Mesendoderm (in vitro differentiated cells): ENCODE results near the gene PPA2.
A peak's percentile ranks its signal among the peaks of the same experiment; 100 is the strongest.

Experiments used
- DNase-seq: peaks from one replicate; pipeline ENCODE4 v3.0.0; 2013
- H2AK5ac ChIP-seq: 2 replicates; pipeline ENCODE4 v1.6.1; 2013; ENCODE audit warnings: low read length, inconsistent platforms
- H2BK120ac ChIP-seq: 2 replicates; pipeline ENCODE4 v1.6.1; 2013; ENCODE audit warnings: low read depth, mild to moderate bottlenecking, low read length, moderate library complexity, mixed read lengths
- H2BK15ac ChIP-seq: replicated peaks from 2 replicates; pipeline ENCODE4 v1.6.1; 2013; ENCODE audit warnings: low read depth, mild to moderate bottlenecking, moderate library complexity
- H2BK5ac ChIP-seq: 2 replicates; pipeline ENCODE4 v1.6.1; 2013; ENCODE audit warnings: low read length, inconsistent platforms
- H3K18ac ChIP-seq: 2 replicates; pipeline ENCODE4 v1.6.1; 2013; ENCODE audit warnings: mild to moderate bottlenecking, low read length, mixed read lengths
- H3K23ac ChIP-seq: one replicate; pipeline ENCODE4 v1.6.1; 2013; ENCODE audit warnings: low read length
- H3K27ac ChIP-seq: 2 replicates; pipeline ENCODE4 v1.5.1; 2013; ENCODE audit warnings: low read depth, mild to moderate bottlenecking, inconsistent platforms, low read length, moderate library complexity
- H3K27me3 ChIP-seq: 2 replicates; pipeline ENCODE4 v1.6.1; 2013; ENCODE audit warnings: low read length, control low read depth, mild to moderate bottlenecking, inconsistent platforms; ENCODE audit not compliant: insufficient read depth, poor library complexity
- H3K36me3 ChIP-seq: 2 replicates; pipeline ENCODE4 v1.6.1; 2013; ENCODE audit warnings: low read length, inconsistent platforms; ENCODE audit not compliant: control insufficient read depth, insufficient read depth
- H3K4ac ChIP-seq: one replicate; pipeline ENCODE4 v1.6.1; 2013; ENCODE audit warnings: low read depth, mild to moderate bottlenecking, low read length, moderate library complexity
- H3K4me1 ChIP-seq: 2 replicates; pipeline ENCODE4 v1.6.1; 2013; ENCODE audit warnings: low read depth, low read length, inconsistent platforms; ENCODE audit not compliant: control insufficient read depth
- H3K4me2 ChIP-seq: 2 replicates; pipeline ENCODE4 v1.6.1; 2013; ENCODE audit warnings: low read length
- H3K4me3 ChIP-seq: 2 replicates; pipeline ENCODE4 v1.5.1; 2013; ENCODE audit warnings: mild to moderate bottlenecking, low read length
- H3K56ac ChIP-seq: one replicate; pipeline ENCODE4 v1.6.1; 2013; ENCODE audit warnings: low read length
- H3K79me1 ChIP-seq: 2 replicates; pipeline ENCODE4 v1.6.1; 2013; ENCODE audit warnings: low read length, inconsistent platforms
- H3K79me2 ChIP-seq: 2 replicates; pipeline ENCODE4 v1.6.1; 2013; ENCODE audit warnings: mild to moderate bottlenecking, low read length; ENCODE audit not compliant: control insufficient read depth, insufficient read depth
- H3K9ac ChIP-seq: 2 replicates; pipeline ENCODE4 v1.6.1; 2013; ENCODE audit warnings: low read length, inconsistent platforms
- H4K5ac ChIP-seq: one replicate; pipeline ENCODE4 v1.6.1; 2013; ENCODE audit warnings: low read length
- H4K8ac ChIP-seq: one replicate; pipeline ENCODE4 v1.6.1; 2013; ENCODE audit warnings: low read depth, mild to moderate bottlenecking, control low read depth, low read length, moderate library complexity
- WGBS: extraction: QIAGEN DNeasy Blood & Tissue Kit; methylation state at CpG from one replicate; pipeline ENCODE4 v1.1.7; 2013; ENCODE audit warnings: low lambda C conversion rate, missing lambda C conversion rate; ENCODE audit not compliant: insufficient coverage; ENCODE audit errors: extremely low coverage; 5-methylcytosine and 5-hydroxymethylcytosine counted together

The PPA2 gene

DNA sequence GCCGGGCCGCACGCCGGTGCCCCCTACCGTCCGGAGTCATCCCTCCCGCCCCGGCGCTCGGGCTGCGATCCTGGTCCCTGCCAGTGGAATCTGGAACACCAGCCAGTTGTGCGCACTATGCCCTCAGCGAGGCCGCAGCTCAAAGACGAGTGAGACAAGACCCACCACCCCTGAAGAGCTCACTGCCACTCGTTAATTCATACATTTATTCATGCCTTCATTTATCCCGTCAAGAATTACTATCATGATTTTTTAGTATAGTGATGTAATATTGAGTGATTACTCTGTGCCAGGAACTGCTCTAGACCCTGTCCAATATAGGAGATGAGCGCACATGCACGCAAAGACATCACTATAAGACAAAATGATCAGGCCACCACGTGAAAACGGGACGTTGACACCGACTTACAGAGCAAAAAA, 247 bp upstream of the PPA2 start:
- H3K27me3 ChIP-seq: no peaks in the 10 kb centered on the region
- no peak overlapping the region for H4K8ac ChIP-seq
- no peak overlapping the region for H3K9ac ChIP-seq
- no peak overlapping the region for H3K23ac ChIP-seq
- H2BK5ac ChIP-seq: no peak overlapping the region
- peaks cover 6% of the 10 kb centered on the region for H3K79me1 ChIP-seq
- H2BK120ac ChIP-seq: no peak overlapping the region
- no peak overlapping the region for H3K4me3 ChIP-seq
- no CpG with 5 or more reads among the region's 23 CpGs for WGBS
- H3K56ac ChIP-seq: no peak overlapping the region
- no peak overlapping the region for H3K4ac ChIP-seq
- no peak for DNase-seq
- H3K27ac ChIP-seq: no peak overlapping the region
- H3K4me1 ChIP-seq: no peaks in the 10 kb centered on the region
- no peak overlapping the region for H2BK15ac ChIP-seq
- H3K36me3 ChIP-seq: no peaks in the 10 kb centered on the region
- H3K18ac ChIP-seq: no peak overlapping the region
- H3K79me2 ChIP-seq: peaks cover 9% of the 10 kb centered on the region
- no peak overlapping the region for H2AK5ac ChIP-seq
- no peak overlapping the region for H4K5ac ChIP-seq
- no peak overlapping the region for H3K4me2 ChIP-seq

DNA sequence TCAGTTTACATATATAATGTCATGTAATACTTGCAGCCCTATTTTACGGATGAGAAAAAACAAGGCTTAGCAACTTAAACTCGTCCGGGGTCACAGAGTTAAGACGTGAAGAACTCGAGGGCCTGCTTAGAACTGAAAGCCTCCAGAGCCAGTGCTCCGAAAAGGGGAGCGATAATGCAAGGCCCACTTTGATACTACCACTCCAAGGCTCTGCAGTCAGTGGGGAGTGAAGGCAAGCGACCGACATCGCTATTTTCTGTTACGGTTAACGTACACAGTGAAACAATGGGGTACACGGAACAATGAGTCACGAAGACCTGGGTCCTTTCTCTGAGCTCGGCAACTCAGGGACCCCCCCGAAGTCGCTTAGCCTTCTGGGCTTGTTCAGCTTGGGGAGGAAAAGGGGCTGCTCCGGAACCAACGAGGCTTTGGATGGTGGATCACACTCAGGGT, 965 bp downstream of the PPA2 start:
- Histone ChIP-seq H3K4me3 (peak overlapping the region; percentile 75), H3K4me1 (no peaks in the 10 kb centered on the region), H3K56ac (peak overlapping the region; percentile 94), H4K5ac (no peak overlapping the region), H2BK5ac (no peak overlapping the region), H3K9ac (peak overlapping the region; percentile 88), H3K79me1 (peaks cover 10% of the 10 kb centered on the region), H3K4me2 (peak overlapping the region; percentile 92), H3K4ac (peak overlapping the region; percentile 24), H3K27ac (peak overlapping the region; percentile 13), H3K23ac (peak overlapping the region; percentile 35), H3K18ac (no peak overlapping the region), H2BK120ac (no peak overlapping the region), H2AK5ac (no peak overlapping the region), H3K79me2 (peaks cover 14% of the 10 kb centered on the region), H3K27me3 (no peaks in the 10 kb centered on the region), H2BK15ac (no peak overlapping the region), H3K36me3 (no peaks in the 10 kb centered on the region), H4K8ac (no peak overlapping the region)
- no CpG with 5 or more reads among the region's 19 CpGs for WGBS
- no peak for DNase-seq

DNA sequence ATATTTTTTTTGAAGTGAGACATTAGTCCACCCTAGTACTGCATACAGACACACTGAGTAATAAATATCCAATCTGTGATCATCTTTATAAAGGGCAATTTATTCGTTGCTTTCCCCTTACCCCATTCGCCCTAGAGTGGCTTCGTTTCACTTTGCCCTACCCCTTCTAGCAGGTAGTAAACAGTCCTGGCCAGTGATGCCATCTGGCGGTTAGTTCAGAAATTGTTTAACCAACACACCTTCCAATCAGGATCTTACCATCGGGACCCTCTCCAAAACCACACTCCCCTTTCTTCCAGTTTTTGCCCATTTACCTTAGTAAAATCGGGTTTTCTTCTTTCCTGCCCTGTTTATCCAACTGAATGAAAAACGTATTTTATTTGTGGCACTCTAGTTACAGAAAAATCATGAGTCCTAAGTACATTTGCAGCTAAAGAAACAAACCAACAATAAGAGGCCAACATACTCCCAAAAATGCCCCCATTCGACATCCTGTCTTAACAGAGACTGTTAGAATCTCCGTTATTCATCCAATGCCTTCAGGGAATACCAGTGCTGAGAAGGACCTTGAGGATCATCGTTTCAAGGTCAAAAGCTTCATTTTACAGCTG, 2.2 kb downstream of the PPA2 start:
- Histone ChIP-seq H3K23ac (no peak overlapping the region), H2BK5ac (no peak overlapping the region), H3K4ac (no peak overlapping the region), H4K8ac (no peak overlapping the region), H3K27me3 (no peaks in the 10 kb centered on the region), H3K9ac (peak overlapping the region; percentile 32), H3K36me3 (no peaks in the 10 kb centered on the region), H2AK5ac (no peak overlapping the region), H2BK120ac (no peak overlapping the region), H3K18ac (no peak overlapping the region), H2BK15ac (no peak overlapping the region), H4K5ac (no peak overlapping the region), H3K79me1 (peaks cover 19% of the 10 kb centered on the region), H3K56ac (no peak overlapping the region), H3K27ac (no peak overlapping the region), H3K4me2 (no peak overlapping the region), H3K4me1 (no peaks in the 10 kb centered on the region), H3K4me3 (no peak overlapping the region), H3K79me2 (peaks cover 14% of the 10 kb centered on the region)
- no CpG with 5 or more reads among the region's 10 CpGs for WGBS
- peak; percentile 87 for DNase-seq

DNA sequence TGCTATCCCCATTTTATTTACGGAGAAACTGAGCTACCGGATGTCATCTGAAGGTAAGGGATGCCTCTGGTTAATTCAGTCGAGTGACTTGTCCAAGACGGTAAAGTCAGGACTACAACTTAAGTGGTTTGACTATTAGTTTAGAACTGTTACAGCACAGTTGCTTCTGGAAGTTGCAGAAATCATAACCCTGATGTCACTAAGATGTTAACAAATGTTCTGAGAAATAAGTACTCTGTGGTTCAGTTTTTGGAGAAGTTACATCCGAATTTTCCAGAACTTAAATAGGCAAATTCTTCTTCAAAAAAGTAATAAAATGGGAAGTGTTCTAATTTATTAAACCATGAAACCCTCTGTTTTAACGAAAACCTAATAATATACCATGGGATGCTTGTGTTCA, 3.1 kb downstream of the PPA2 start:
- Histone ChIP-seq H3K4me3 (no peak overlapping the region), H2AK5ac (no peak overlapping the region)
- WGBS: no CpG with 5 or more reads among the region's 6 CpGs

DNA sequence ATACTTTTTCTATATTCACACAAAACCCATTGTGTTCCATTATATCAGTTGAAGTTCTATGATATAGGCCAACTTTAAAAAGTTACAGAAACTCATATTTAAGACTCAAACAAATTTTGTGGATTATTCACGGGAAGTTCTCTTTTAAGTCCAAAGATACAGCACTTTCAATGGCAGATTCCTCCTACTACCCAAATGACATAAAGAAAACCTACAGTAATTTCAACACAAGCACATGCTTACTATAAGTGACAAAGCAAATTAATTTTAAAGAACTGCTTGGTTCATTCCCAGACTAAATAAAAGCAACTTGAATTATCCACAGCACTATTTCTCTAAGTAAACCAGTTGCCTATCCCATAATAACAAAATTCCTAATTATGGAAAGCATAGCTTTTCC, 4.1 kb downstream of the PPA2 start:
- no peaks in the 10 kb centered on the region for H3K27me3 ChIP-seq
- no CpG with 5 or more reads among the region's 1 CpG for WGBS
- no peak overlapping the region for H2BK5ac ChIP-seq
- no peak overlapping the region for H2BK15ac ChIP-seq
- no peak overlapping the region for H4K5ac ChIP-seq
- H3K27ac ChIP-seq: no peak overlapping the region
- no peak overlapping the region for H4K8ac ChIP-seq
- H3K18ac ChIP-seq: no peak overlapping the region
- no peak overlapping the region for H3K56ac ChIP-seq
- H3K4ac ChIP-seq: no peak overlapping the region
- no peak for DNase-seq
- H3K23ac ChIP-seq: no peak overlapping the region
- H3K36me3 ChIP-seq: no peaks in the 10 kb centered on the region
- H2BK120ac ChIP-seq: no peak overlapping the region
- H3K4me2 ChIP-seq: no peak overlapping the region
- H3K79me1 ChIP-seq: peaks cover 19% of the 10 kb centered on the region
- no peak overlapping the region for H3K9ac ChIP-seq
- H3K4me1 ChIP-seq: no peaks in the 10 kb centered on the region
- peaks cover 14% of the 10 kb centered on the region for H3K79me2 ChIP-seq
- H2AK5ac ChIP-seq: no peak overlapping the region
- H3K4me3 ChIP-seq: no peak overlapping the region

More for the DNA sequence above, 3.1 kb downstream of the PPA2 start:
- H2BK15ac ChIP-seq: no peak overlapping the region
- no peak overlapping the region for H3K27ac ChIP-seq
- H2BK120ac ChIP-seq: no peak overlapping the region
- no peak overlapping the region for H3K56ac ChIP-seq
- H3K27me3 ChIP-seq: no peaks in the 10 kb centered on the region
- H3K4me2 ChIP-seq: no peak overlapping the region
- H4K5ac ChIP-seq: no peak overlapping the region
- no peaks in the 10 kb centered on the region for H3K4me1 ChIP-seq
- H3K79me2 ChIP-seq: peaks cover 14% of the 10 kb centered on the region
- no peak overlapping the region for H3K18ac ChIP-seq
- no peak for DNase-seq
- H2BK5ac ChIP-seq: no peak overlapping the region
- H3K23ac ChIP-seq: no peak overlapping the region
- no peak overlapping the region for H4K8ac ChIP-seq
- H3K9ac ChIP-seq: peak overlapping the region; percentile 12
- no peak overlapping the region for H3K4ac ChIP-seq
- H3K36me3 ChIP-seq: no peaks in the 10 kb centered on the region
- peaks cover 19% of the 10 kb centered on the region for H3K79me1 ChIP-seq

DNA sequence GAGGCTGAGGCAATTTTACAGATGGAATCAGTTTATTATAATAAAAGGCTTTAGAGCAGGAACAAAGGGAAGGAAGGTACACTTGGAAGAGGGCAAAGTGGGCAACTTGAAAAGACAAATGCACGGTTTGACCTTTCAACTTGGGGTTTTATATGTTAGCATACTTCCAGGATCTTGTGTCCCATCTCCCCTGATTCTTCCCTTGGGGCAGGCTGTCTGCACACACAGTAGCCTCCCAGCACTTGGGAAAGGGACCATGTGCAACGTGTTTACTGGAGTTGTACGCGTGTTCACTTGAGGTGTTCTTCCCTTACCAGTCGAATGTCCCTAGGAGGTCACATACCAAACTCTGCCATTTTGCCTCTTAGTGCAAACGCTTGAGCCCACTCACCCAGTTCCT, 7.3 kb downstream of the PPA2 start:
- H3K27ac ChIP-seq: no peak overlapping the region
- peaks cover 16% of the 10 kb centered on the region for H3K79me1 ChIP-seq
- no peak for DNase-seq
- no peak overlapping the region for H3K9ac ChIP-seq
- H3K56ac ChIP-seq: no peak overlapping the region
- peaks cover 12% of the 10 kb centered on the region for H3K79me2 ChIP-seq
- WGBS: no CpG with 5 or more reads among the region's 6 CpGs
- H2BK15ac ChIP-seq: no peak overlapping the region
- H3K4ac ChIP-seq: no peak overlapping the region
- no peak overlapping the region for H2BK120ac ChIP-seq
- no peak overlapping the region for H3K18ac ChIP-seq
- no peak overlapping the region for H3K23ac ChIP-seq
- no peak overlapping the region for H4K8ac ChIP-seq
- no peak overlapping the region for H4K5ac ChIP-seq
- H2AK5ac ChIP-seq: no peak overlapping the region
- H3K36me3 ChIP-seq: no peaks in the 10 kb centered on the region
- H3K4me2 ChIP-seq: no peak overlapping the region
- H3K27me3 ChIP-seq: no peaks in the 10 kb centered on the region
- no peak overlapping the region for H3K4me3 ChIP-seq
- no peaks in the 10 kb centered on the region for H3K4me1 ChIP-seq
- no peak overlapping the region for H2BK5ac ChIP-seq
